Activated CD8-positive, alpha-beta T cell treated with anti-CD3 and anti-CD28 coated beads, Interleukin-2, amount 10 ng/mL, durations not matched to agents 7 days and 5 days (primary cell): ENCODE measurements around the gene GNAQ. TPM values are rescaled to one million over a fixed set of nuclear protein-coding genes. Genes with fewer than 3 reads are reported as not detected.
"Not testable (repeated sequence)": the region's sequence is repeated elsewhere in the genome, so short reads cannot be mapped to it uniquely, and the experiment has no call there.

ENCODE experiments used
- ATAC-seq: fragments of 150-1000 bp; cut with Tn5 transposase; one replicate; pipeline ENCODE4 v1.10.0; 2021; ENCODE audit warnings: moderate library complexity
- CTCF ChIA-PET: fragments of 350-600 bp; sonication (Branson Sonifier 250); formaldehyde crosslinking; loops from one replicate; lab custom pipeline; 2021; ENCODE audit warnings: antibody characterized with exemption; lab: Charles Lee
- POLR2A ChIA-PET: fragments of 350-600 bp; sonication (Branson Sonifier 250); formaldehyde crosslinking; loops from one replicate; lab custom pipeline; 2021; ENCODE audit warnings: antibody characterized with exemption; lab: Charles Lee
- DNase-seq: peaks from one replicate; pipeline ENCODE4 v3.0.0-alpha.2; 2020
- H3K27ac Mint-ChIP-seq: one replicate; pipeline ENCODE4 v1.8.0; 2021; ENCODE audit warnings: mild to moderate bottlenecking, mixed read lengths
- H3K27me3 Mint-ChIP-seq: one replicate; pipeline ENCODE4 v1.8.0; 2021; ENCODE audit warnings: low read depth, mixed read lengths
- H3K36me3 Mint-ChIP-seq: one replicate; pipeline ENCODE4 v1.8.0; 2021; ENCODE audit warnings: low read depth, mixed read lengths
- H3K4me1 Mint-ChIP-seq: one replicate; pipeline ENCODE4 v1.8.0; 2021; ENCODE audit warnings: low read depth, mixed read lengths
- H3K4me3 Mint-ChIP-seq: one replicate; pipeline ENCODE4 v1.8.0; 2021; ENCODE audit warnings: mild to moderate bottlenecking, mixed read lengths
- H3K9me3 Mint-ChIP-seq: one replicate; pipeline ENCODE4 v1.8.0; 2022; ENCODE audit warnings: mixed read lengths; ENCODE audit not compliant: insufficient read depth
- total RNA-seq, 2 experiments: library from RNA; stranded (reverse); gene quantifications; one replicate each; pipeline ENCODE4 v1.2.3, GENCODE V29; 2021

GNAQ gene
- total RNA-seq, 2 experiments from 2014 or later: 29.0 to 29.7 TPM

DNA sequence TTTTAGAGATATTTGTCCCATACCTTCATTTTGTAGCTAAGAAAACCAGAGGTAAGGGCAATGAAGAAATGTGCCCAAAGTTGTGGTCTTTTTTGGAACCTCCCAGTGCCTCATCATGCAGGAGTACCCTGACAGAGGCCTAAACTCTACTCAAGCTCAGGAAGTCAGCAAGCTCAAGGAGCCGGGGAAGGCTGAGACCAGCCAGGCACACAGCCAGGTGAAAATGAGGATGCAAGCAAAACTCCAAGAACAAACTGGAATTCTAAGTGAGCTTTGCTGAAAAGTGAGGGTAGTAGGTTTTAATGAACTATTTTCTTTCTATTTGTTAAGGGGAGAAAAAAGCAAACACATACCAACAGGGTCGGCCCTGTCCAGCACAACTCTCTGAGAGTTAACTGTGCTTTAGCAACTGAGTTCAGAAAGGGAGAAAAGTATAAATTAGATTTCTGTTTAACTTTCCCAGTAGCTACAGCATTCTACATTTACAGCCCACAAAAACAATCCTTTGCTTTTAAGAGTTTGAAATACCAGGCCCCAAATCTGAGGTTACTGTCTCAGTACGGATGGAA is 146.4 kb downstream of the GNAQ start:
- ChIA-PET CTCF (interaction anchor here (0.9 to 2.0 kb wide), 6 partner anchors 9 to 150 kb away, joined by 3 to 12 read pairs (median 6); no protein-coding TSS in a partner anchor), POLR2A (interaction anchor here (0.6 to 0.8 kb wide), 2 partner anchors 180 to 199 kb away, joined by 3 read pairs; no protein-coding TSS in a partner anchor)
- no peaks in the 10 kb centered on the region for H3K36me3 Mint-ChIP-seq
- no peaks in the 10 kb centered on the region for H3K9me3 Mint-ChIP-seq
- no peak overlapping the region for H3K4me3 Mint-ChIP-seq
- no peak for ATAC-seq
- H3K4me1 Mint-ChIP-seq: peaks cover 14% of the 10 kb centered on the region
- no peak overlapping the region for H3K27ac Mint-ChIP-seq
- DNase-seq: no peak
- H3K27me3 Mint-ChIP-seq: no peaks in the 10 kb centered on the region

GRCh38 chr9:77883846-77884771 is 147.5 kb downstream of the GNAQ start:
- Mint-ChIP-seq H3K4me1 (peaks cover 14% of the 10 kb centered on the region), H3K36me3 (no peaks in the 10 kb centered on the region), H3K9me3 (no peaks in the 10 kb centered on the region), H3K4me3 (no peak overlapping the region), H3K27ac (no peak overlapping the region), H3K27me3 (no peaks in the 10 kb centered on the region)
- ATAC-seq (no peak), DNase-seq (no peak)
- ChIA-PET POLR2A (interaction anchor here (0.6 kb wide), 1 partner anchor 57 kb away, joined by 3 read pairs; no protein-coding TSS in a partner anchor), CTCF (interaction anchor here (0.9 to 2.0 kb wide), 6 partner anchors 8 to 151 kb away, joined by 3 to 12 read pairs (median 6); no protein-coding TSS in a partner anchor)

DNA sequence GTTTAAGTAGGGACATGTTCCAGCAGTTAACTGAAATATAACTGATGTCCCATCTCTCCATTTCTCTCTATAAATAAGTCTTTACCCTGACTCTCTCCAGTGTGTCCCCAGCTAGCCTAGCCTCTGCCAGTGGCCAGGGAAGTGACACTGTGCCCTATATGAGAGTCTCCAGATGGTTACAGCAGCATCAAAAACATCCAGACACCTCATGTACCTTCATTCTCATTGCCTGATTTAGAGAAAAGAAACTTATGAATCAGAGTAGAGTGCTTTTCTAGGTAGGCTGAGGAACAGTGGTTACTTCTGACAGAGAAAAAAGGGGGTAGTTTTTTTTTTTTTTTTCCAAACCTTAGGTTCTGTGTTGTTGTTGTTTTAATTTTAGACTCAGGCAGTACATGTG is 148.5 kb downstream of the GNAQ start:
- no peaks in the 10 kb centered on the region for H3K36me3 Mint-ChIP-seq
- CTCF ChIA-PET: interaction anchor here (3.3 kb wide), 1 partner anchor 13 kb away, joined by 10 read pairs; no protein-coding TSS in a partner anchor
- H3K27ac Mint-ChIP-seq: no peak overlapping the region
- H3K9me3 Mint-ChIP-seq: no peaks in the 10 kb centered on the region
- no peaks in the 10 kb centered on the region for H3K27me3 Mint-ChIP-seq
- H3K4me1 Mint-ChIP-seq: peaks cover 14% of the 10 kb centered on the region
- POLR2A ChIA-PET: no interaction called here
- ATAC-seq (no peak), DNase-seq (no peak)
- no peak overlapping the region for H3K4me3 Mint-ChIP-seq

- no peak overlapping the region for H3K4me3 Mint-ChIP-seq
- DNase-seq (no peak), ATAC-seq (no peak)
- no peaks in the 10 kb centered on the region for H3K27me3 Mint-ChIP-seq
- H3K9me3 Mint-ChIP-seq: no peaks in the 10 kb centered on the region
- no peak overlapping the region for H3K27ac Mint-ChIP-seq
- ChIA-PET CTCF (interaction anchor here (3.3 kb wide), 1 partner anchor 14 kb away, joined by 10 read pairs; no protein-coding TSS in a partner anchor), POLR2A (no interaction called here)
- peaks cover 14% of the 10 kb centered on the region for H3K4me1 Mint-ChIP-seq
- H3K36me3 Mint-ChIP-seq: no peaks in the 10 kb centered on the region
These were observed 149.3 kb downstream of the GNAQ start for GRCh38 chr9:77882294-77882693.

- H3K27ac Mint-ChIP-seq, ATAC-seq, H3K27me3 Mint-ChIP-seq, H3K9me3 Mint-ChIP-seq, DNase-seq, H3K4me3 Mint-ChIP-seq, H3K36me3 Mint-ChIP-seq, POLR2A ChIA-PET: not testable (repeated sequence)
- CTCF ChIA-PET: interaction anchor here (3.3 kb wide), 1 partner anchor 15 kb away, joined by 10 read pairs; no protein-coding TSS in a partner anchor
- peaks cover 14% of the 10 kb centered on the region for H3K4me1 Mint-ChIP-seq
These were observed 150.0 kb downstream of the GNAQ start for GRCh38 chr9:77881634-77882033.

GRCh38 chr9:77881111-77881510 is 150.5 kb downstream of the GNAQ start:
- POLR2A ChIA-PET: no interaction called here
- H3K27ac Mint-ChIP-seq: no peak overlapping the region
- H3K9me3 Mint-ChIP-seq: no peaks in the 10 kb centered on the region
- peaks cover 14% of the 10 kb centered on the region for H3K4me1 Mint-ChIP-seq
- ATAC-seq (no peak), DNase-seq (no peak)
- no peaks in the 10 kb centered on the region for H3K36me3 Mint-ChIP-seq
- no peaks in the 10 kb centered on the region for H3K27me3 Mint-ChIP-seq
- H3K4me3 Mint-ChIP-seq: no peak overlapping the region
- CTCF ChIA-PET: interaction anchor here (3.3 kb wide), 1 partner anchor 15 kb away, joined by 10 read pairs; no protein-coding TSS in a partner anchor

DNA sequence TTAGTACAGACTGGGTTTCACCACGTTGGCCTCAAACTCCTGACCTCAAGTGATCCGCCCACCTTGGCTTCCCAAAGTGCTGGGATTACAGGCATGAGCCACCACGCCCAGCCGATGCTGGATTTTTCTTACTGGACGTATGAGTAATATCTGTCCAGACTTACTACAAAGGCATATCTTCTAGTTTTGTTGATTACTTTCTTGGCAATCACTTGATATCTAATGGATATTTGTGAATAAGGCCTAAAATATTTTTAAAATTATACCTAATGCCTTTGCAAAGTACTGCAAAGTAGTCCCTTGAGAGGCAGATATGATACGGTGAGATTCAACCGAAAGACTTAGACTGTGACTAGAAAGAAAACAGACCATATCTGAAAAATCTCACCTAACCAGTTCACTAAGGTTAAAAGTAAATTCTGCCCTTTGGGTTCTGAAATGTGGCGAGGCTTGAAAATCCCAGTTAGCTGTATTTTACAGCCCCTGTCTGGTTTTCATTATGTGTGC is 152.1 kb downstream of the GNAQ start:
- H3K27me3 Mint-ChIP-seq: no peaks in the 10 kb centered on the region
- DNase-seq (no peak), ATAC-seq (no peak)
- ChIA-PET CTCF (no interaction called here), POLR2A (no interaction called here)
- no peaks in the 10 kb centered on the region for H3K9me3 Mint-ChIP-seq
- H3K27ac Mint-ChIP-seq: no peak overlapping the region
- H3K36me3 Mint-ChIP-seq: no peaks in the 10 kb centered on the region
- H3K4me1 Mint-ChIP-seq: peaks cover 12% of the 10 kb centered on the region
- H3K4me3 Mint-ChIP-seq: no peak overlapping the region

DNA sequence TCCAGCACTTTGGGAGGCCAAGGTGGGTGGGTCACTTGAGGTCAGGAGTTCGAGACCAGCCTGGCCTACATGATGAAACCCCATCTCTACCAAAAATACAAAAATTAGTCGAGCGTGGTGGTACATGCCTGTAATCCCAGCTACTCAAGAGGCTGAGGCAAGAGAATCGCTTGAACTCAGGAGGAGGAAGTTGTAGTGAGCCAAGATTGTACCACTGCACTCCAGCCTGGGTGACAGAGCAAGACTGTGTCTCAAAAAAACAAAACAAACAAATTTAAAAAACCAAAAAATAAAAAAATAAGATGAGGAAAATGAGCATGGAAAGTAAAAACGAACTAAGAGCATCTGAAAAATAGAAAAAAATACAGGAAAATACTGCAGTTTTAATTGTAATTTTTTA is 152.8 kb downstream of the GNAQ start:
- DNase-seq, H3K4me1 Mint-ChIP-seq, H3K4me3 Mint-ChIP-seq, H3K36me3 Mint-ChIP-seq, H3K27me3 Mint-ChIP-seq, H3K27ac Mint-ChIP-seq, CTCF ChIA-PET, POLR2A ChIA-PET, ATAC-seq, H3K9me3 Mint-ChIP-seq: not testable (repeated sequence)

DNA sequence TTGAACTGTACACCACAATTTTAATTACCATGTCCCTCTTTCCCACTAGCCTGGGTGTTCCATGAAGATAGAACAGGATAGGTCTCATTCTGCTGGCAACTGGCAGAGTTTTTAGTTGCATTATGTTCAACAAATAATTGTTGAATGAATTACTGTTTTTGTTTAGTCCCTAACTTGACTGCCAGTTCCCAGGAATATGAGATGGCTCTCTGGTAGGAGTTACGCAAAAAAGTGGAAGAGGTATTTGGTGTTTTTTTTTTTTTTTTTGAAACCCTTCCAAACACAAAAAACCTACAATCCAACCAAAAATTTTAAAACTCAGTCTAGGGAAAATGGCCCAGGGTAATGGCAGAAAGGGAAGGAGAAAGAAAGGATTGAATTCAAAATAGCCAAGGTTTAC is 153.6 kb downstream of the GNAQ start:
- DNase-seq: no peak
- ATAC-seq: no peak

DNA sequence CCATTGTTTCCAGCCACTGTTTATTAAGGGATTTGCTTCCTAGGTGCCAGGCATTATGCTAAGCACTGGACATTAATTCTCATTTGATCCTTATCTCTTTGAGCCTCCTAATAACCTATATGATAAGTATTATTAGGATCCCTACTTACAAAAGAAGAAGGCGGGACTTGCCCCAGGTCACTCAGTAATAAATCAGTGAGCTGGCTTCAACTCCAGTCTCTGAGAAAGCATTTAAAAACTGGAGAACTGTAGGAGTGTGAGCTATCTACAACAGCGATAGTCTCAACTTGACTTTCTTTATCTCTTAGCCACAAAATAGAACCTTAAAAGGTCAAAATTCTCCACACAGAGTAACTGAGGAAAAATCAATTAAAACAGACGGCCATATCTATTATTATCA is 155.0 kb downstream of the GNAQ start:
- no peak for ATAC-seq
- POLR2A ChIA-PET: no interaction called here
- Mint-ChIP-seq H3K4me3 (no peak overlapping the region), H3K36me3 (peaks cover 2% of the 10 kb centered on the region), H3K9me3 (no peaks in the 10 kb centered on the region), H3K4me1 (peaks cover 2% of the 10 kb centered on the region), H3K27ac (no peak overlapping the region), H3K27me3 (no peaks in the 10 kb centered on the region)
- no peak for DNase-seq
- CTCF ChIA-PET: interaction anchor here (0.7 to 1.1 kb wide), 2 partner anchors 8 to 10 kb away, joined by 3 to 4 read pairs; no protein-coding TSS in a partner anchor

More for the DNA sequence above, 153.6 kb downstream of the GNAQ start:
- Mint-ChIP-seq H3K9me3 (no peaks in the 10 kb centered on the region), H3K36me3 (peaks cover 2% of the 10 kb centered on the region), H3K4me1 (no peaks in the 10 kb centered on the region), H3K4me3 (no peak overlapping the region), H3K27me3 (no peaks in the 10 kb centered on the region), H3K27ac (no peak overlapping the region)
- POLR2A ChIA-PET: no interaction called here
- CTCF ChIA-PET: no interaction called here

- Mint-ChIP-seq H3K27ac (no peak overlapping the region), H3K4me1 (peaks cover 2% of the 10 kb centered on the region), H3K4me3 (no peak overlapping the region), H3K27me3 (no peaks in the 10 kb centered on the region), H3K36me3 (peaks cover 2% of the 10 kb centered on the region), H3K9me3 (no peaks in the 10 kb centered on the region)
- no peak for ATAC-seq
- POLR2A ChIA-PET: interaction anchor here (1.3 kb wide), 1 partner anchor 11 kb away, joined by 3 read pairs; no protein-coding TSS in a partner anchor
- CTCF ChIA-PET: interaction anchor here (0.7 to 1.1 kb wide), 2 partner anchors 9 kb away, joined by 3 to 4 read pairs; no protein-coding TSS in a partner anchor
- no peak for DNase-seq
These were observed 155.5 kb downstream of the GNAQ start for GRCh38 chr9:77876091-77876490.
